ENCODE results near the gene CFD.
"Not testable (repeated sequence)": the region's sequence is repeated elsewhere in the genome, so short reads cannot be mapped to it uniquely, and the experiment has no call there.

Gene CFD

DNA sequence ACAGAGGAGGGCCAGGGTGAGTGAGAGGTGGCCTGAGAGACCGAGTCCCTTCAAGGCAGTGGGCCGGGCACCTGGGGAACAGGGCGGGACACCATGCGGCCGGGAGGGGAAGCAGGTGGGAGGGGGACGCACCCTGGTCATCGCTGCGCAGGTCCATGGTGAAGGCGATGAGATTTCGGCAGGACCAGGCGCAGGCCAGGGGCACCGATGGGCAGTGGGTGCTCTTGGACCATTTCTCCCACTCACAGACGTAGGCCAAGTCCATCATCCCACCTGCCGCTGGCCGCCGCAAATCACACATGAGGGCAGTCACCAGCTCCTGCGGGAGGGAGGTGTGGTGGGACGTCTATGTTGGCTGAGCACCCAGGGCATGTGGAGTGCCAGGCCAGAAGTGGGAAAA is 31.4 kb downstream of the CFD start:
- no peak for DNase-seq

DNA sequence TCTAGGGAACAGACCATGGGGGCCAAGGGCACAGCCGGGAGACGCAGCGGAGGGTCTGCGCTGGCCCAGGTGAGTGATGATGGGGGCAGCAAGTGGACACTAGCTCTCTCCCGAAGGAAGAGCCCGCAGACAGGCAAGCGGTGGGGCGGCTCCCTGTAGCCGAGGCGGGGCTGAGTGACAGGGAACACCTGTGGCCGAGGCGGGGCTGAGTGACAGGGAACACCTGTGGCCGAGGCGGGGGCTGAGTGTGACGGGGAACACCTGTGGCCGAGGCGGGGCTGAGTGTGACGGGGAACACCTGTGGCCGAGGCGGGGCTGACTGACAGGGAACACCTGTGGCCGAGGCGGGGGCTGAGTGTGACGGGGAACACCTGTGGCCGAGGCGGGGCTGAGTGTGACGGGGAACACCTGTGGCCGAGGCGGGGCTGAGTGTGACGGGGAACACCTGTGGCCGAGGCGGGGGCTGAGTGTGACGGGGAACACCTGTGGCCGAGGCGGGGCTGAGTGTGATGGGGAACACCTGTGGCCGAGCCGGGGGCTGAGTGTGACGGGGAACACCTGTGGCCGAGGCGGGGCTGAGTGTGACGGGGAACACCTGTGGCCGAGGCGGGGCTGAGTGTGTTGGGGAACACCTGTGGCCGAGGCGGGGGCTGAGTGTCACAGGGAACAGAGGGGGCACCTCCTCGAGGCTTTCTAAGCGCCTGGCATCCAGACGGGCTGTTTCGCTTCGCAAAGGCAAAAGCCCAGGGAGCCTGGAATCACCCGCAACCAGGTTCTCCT is 32.1 kb downstream of the CFD start:
- DNase-seq, result not testable (repeated sequence)

DNA sequence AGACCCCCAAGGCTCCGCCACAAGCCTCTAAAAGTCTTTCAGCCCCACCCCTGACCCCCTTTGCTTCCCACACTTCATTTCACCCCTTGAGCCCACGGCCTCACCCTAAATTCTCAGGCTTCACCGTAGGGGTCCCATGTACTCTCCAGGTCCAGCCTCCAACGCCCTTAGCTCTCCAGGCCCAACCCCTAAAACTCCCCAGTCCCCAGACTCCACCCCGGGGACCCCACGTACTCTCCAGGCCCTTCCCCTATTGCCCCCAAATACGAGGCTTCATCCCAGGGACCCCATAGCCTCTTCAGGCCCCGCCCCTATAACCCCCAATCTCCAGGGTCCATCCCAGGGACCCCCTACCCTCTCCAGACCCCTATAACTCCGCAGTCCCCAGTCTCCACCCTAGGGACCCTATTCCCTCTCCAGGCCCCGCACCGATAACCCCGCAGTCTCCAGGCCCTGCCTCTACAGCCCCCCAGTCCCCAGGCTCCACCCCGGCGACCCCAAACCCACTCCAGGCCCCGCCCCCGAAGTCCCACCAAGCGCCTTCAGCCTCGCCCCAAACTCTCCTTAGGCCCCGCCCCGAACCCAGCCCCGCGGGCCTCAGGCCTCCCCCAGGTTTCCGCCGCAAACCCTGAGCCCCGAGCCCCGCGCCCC is 32.9 kb downstream of the CFD start:
- no peak for DNase-seq

DNA sequence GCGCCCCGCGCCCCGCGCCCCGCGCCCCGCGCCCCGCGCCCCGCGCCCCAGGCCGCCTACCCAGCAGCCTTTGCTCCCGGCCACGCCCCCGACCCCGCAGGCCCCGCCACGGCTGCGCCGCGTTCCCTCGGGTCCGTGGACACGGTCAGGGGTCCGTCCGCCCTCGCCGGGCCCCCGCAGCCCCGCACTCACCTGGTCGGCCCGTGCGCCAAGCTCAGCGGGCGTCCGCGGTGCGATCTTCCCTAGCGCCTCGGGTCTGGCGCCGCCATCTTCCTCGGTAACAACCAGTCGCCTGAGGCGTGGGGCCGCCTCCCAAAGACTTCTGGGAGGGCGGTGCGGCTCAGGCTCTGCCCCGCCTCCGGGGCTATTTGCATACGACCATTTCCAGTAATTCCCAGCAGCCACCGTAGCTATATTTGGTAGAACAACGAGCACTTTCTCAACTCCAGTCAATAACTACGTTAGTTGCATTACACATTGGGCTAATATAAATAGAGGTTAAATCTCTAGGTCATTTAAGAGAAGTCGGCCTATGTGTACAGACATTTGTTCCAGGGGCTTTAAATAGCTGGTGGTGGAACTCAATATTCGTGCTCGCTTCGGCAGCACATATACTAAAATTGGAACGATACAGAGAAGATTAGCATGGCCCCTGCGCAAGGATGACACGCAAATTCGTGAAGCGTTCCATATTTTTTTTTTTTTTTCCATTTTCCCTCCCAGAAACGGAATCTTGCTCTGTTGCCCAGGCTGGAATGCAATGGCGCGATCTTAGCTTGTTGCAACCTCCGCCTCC is 33.6 kb downstream of the CFD start, which contains the start of the genes MED16 and RNU6-9:
TSS of gene MED16 (minus strand) at position 294 of the 796 bp plus-strand sequence. CDS start 2,056 bp downstream, outside the sequence.
TSS of gene RNU6-9 (plus strand) at position 591 of the 796 bp plus-strand sequence.
- DNase-seq, result peak; percentile 94

GRCh38 chr19:896434-896833 is 37.0 kb downstream of the CFD start:
- no peak for DNase-seq

GRCh38 chr19:896999-897398 is 37.5 kb downstream of the CFD start:
- DNase-seq, result no peak

DNA sequence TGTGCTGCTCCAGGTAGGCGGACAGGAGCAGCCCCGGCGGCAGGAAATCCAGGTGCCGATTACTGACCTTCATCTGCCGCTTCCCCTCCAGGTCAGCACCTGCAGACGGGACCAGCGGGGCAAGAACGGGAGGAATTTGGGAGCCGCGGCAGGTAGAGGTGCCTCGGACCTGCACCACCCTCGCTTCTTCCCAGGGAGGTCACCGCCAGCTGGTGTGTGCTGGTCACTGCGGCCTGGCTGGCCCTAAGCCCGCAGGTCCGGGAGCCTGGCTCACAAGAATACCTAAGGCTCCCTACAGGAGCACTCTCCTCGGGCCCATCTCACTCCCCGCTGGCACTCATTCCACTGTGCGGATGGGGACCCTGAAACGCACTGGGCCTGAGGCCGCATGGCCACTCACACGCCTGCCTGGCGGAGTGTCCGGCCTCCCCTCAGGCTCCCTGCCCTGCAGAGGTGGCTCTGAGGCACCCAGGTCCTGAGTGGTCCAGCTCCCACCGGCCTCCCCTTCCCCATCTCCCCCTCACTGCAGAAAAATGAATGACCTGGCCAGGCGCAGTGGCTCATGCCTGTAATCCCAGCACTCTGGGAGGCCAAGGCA is 38.1 kb downstream of the CFD start:
- no peak for DNase-seq

GRCh38 chr19:898663-899062 is 39.2 kb downstream of the CFD start:
- DNase-seq, result no peak

GRCh38 chr19:899336-900042 is 40.0 kb downstream of the CFD start:
- DNase-seq, result no peak

DNA sequence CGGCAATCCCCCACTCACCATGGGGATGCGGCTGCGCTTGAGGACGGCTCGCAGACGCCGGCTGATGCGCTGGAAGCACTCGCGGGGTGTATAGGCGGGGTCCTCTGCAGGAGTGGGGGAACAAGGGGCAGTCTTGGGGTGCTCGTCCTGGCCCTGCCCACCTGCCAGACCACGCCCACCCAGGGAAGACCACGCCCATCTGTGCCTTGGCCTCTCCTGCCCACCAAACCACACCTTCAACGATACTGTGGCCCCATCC is 40.5 kb downstream of the CFD start:
- DNase-seq, result no peak

- peak; percentile 63 for DNase-seq
Measured at GRCh38 chr19:900302-901111, 41.0 kb downstream of the CFD start.

DNA sequence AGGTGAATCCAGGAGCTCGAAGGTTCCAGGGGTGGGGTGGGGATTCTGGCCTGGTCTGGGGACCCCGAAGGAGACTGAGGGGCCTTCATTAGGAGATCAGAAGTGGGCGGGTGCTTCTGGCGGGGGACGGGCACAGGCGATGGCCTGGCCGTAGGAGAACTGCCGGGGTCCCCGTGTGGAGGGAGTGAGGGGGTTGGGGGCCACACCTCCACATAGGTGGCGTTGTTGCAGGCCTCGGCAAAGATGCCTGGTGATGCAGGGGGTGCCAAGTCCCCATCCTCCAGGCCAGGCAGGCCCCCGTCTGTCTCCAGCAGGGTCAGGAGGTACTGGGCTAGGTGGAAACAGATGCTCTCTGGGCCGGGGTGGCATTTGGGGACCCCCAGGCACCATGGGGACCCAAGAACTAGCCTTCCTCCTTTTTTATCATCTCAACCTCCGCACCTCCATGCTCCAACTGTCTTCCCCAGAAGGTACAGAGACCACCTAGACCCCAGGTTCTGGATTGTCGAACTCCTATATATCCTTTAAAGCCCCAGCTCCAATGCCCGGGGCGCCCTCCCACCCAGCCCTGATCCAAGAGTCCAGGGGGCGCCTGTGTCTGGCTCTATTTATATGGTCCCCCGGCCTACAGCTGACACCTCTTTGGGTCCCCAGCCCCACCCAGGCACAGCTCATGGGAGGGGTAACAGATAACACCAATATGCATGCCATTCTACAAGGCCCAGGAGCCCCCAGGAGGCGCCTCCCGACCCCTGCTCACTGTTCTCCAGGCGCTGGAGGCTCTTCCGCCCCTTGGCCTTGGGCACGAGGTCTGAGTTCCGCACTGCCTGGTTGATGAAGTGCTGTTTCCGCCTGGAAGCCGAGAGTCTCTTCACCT is 42.0 kb downstream of the CFD start:
- no peak for DNase-seq

- DNase-seq, result no peak
Measured at GRCh38 chr19:902093-902370, 42.6 kb downstream of the CFD start.

GRCh38 chr19:902446-903226 is 43.2 kb downstream of the CFD start:
- no peak for DNase-seq

DNA sequence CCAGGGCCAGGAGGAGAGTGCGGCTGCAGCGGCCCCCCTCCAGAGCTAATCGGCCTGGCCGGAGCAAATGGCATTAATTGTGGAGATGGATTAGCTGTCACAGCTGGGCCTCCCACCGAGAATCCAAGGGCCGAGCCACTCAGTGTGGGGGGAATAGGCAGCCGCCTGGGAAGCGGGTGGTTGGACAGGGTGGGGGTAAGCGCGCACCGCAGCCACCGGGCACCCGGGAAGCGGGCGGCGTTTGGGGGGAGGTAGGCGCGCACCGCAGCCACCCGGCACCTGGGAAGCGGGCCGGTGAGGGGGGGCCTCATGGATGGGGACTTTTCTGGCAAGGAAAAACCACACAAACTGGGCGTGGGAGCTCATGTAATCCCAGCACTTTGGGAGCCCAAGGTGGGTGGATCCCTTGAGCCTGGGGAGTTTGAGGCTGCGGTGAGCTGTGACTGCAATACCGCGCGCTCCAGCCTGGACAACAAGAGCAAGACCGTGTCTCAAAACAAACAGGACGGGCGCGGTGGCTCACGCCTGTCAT is 43.9 kb downstream of the CFD start:
- no peak for DNase-seq

- no peak for DNase-seq
Measured at GRCh38 chr19:904545-904944, 45.1 kb downstream of the CFD start.

DNA sequence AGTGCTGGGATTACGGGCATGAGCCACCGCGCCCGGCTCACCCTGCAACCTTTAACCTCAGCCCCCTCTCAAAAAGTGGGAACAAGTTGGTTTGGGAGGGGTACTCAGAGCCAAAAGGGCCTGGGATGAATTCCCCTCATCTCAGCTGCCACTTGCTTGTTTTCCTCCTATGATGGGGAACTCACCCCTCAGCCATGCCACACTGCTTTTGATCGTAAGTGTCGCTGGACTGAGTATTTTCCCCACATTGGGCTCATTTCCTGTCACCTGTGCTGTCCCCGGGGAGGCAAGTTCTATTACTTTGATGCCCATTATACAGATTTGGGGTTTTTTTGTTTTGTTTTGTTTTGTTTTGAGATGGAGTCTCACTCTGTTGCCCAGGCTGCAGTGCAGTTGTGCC is 47.0 kb downstream of the CFD start:
- peak; percentile 65 for DNase-seq

DNA sequence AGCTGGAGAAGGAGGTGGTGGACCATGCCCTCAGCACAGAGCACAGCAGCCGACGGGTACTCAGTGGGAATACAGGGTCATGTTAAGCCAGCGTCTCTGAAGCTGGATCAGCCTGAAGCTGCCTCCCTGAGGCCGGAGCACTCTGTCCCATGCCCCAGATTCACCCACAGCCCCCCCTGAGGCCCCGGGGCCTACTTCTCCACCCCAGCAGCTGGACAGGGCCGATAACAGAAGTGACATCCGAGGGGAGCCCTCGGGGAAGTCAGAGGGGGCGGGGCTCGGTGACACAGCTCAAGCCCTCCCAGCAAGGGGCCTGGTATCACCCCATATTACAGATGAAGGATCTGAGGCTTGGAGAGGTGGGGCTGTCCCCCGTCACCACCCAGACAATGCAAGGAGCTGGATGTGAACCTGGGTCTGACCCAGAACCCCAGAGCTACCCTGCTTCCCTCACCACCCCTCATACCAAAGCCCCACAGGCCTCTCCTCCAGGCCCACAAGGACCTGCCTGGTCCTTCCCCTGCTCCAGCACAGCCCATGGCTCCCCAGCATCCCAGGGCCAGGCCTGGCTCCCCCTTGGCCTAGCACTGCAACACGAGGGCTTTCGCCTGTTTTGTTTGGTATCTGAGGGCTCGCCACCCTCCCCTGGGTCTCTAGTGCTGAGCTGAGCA is 47.9 kb downstream of the CFD start:
- peak; percentile 52 for DNase-seq

Data from CD4-positive, alpha-beta T cell treated with Interleukin-10 for 1 hour (primary cell).